HG03139 (cell line): ENCODE results near the gene SLAMF9.

ENCODE experiments used
- ATAC-seq: cut with Tn5 transposase; IDR thresholded peaks from one replicate; pipeline ENCODE4 v1.9.1; 2021; ENCODE audit not compliant: unreplicated experiment

The SLAMF9 gene

GRCh38 chr1:159902541-159902940, 51.5 kb downstream of the SLAMF9 start:
- no peak for ATAC-seq
